VCaP (cell line): Measurements from ENCODE around the gene SLC35E3.

Experiments
- H3K27ac ChIP-seq: fragments of 450-650 bp; 2 replicates; pipeline ENCODE4 v1.5.1; 2017
- TF ChIP-seq, protein P1 (sequence below): fragments of 450-650 bp; conservative IDR thresholded peaks from 2 replicates; pipeline ENCODE4 v1.5.1; 2017; ENCODE audit warnings: mild to moderate bottlenecking, moderate library complexity

SLC35E3 gene

DNA sequence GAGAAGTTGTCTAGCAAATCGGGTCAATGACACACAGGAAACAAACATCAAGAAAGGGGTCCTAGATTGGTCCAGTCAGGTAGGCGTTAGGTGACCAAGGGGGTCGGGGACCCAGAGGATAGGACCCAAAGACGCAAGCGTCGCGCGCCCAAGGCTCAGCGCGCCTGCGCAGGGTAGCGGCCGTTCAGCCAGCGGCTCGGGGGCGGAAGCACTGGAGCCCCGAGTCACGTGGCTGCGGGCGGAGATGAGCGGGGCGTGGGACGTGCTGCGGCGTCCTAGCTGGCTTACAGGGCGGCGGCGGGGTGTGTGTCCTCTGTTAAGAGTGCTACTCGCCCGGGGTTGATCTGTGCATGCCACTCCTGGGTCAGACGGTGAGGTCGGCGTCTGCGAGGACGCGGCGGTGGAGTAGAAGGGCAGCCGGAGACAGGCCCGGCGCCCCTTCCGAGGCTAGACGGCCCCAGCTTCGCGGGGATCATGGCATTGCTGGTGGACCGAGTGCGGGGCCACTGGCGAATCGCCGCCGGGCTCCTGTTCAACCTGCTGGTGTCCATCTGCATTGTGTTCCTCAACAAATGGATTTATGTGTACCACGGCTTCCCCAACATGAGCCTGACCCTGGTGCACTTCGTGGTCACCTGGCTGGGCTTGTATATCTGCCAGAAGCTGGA, at the start of gene SLC35E3:
SLC35E3 (plus strand) TSS at position 273 of the 668 bp plus-strand sequence; CDS start at position 475, 202 bp downstream.
- TF ChIP-seq, protein P1, sequence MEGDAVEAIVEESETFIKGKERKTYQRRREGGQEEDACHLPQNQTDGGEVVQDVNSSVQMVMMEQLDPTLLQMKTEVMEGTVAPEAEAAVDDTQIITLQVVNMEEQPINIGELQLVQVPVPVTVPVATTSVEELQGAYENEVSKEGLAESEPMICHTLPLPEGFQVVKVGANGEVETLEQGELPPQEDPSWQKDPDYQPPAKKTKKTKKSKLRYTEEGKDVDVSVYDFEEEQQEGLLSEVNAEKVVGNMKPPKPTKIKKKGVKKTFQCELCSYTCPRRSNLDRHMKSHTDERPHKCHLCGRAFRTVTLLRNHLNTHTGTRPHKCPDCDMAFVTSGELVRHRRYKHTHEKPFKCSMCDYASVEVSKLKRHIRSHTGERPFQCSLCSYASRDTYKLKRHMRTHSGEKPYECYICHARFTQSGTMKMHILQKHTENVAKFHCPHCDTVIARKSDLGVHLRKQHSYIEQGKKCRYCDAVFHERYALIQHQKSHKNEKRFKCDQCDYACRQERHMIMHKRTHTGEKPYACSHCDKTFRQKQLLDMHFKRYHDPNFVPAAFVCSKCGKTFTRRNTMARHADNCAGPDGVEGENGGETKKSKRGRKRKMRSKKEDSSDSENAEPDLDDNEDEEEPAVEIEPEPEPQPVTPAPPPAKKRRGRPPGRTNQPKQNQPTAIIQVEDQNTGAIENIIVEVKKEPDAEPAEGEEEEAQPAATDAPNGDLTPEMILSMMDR, result no peak

GRCh38 chr12:68699486-68699885, 46.5 kb upstream of the SLC35E3 start:
- H3K27ac ChIP-seq, result no peak overlapping the region
- TF ChIP-seq, protein P1, result no peak

More for the DNA sequence above, at the start of gene SLC35E3:
- peak within 1 kb of the TSS; percentile 78 for H3K27ac ChIP-seq

GRCh38 chr12:68727776-68728175, 18.2 kb upstream of the SLC35E3 start:
- H3K27ac ChIP-seq, result no peak overlapping the region; the same call in 1 of the 2 replicates
- TF ChIP-seq, protein P1, result no peak

GRCh38 chr12:68733661-68734071, 12.3 kb upstream of the SLC35E3 start:
- H3K27ac ChIP-seq, result no peak overlapping the region
- TF ChIP-seq, protein P1, result no peak

GRCh38 chr12:68739891-68740290, 6.1 kb upstream of the SLC35E3 start:
- TF ChIP-seq, protein P1, result no peak
- no peak overlapping the region for H3K27ac ChIP-seq

GRCh38 chr12:68743356-68743755, 2.6 kb upstream of the SLC35E3 start:
- no peak overlapping the region for H3K27ac ChIP-seq
- TF ChIP-seq, protein P1, result no peak

DNA sequence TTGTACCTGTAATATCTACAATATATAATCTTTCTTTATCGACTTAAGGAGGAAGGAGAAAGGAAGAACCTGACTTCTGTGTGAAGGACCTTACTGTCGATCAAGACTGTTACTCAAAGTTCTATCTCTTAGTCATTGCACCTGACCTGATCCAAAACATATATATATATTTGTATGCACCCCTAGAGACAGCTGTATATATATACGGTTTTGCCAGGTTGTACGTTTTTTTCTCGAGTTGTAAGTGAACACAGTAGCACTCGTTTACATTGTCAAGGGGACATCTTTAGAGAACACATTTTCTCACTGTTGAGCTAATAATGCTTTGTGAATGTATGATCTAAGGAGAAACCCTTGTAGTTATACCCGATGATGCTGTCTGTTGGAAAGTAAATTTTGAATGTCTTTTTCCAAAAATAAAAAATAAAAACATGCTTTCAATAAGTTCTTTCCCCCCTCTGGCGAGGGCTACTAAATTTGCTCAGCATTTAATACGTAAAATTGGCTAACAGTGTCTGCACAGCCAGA, 536 bp upstream of the SLC35E3 start:
- TF ChIP-seq, protein P1, result no peak
- H3K27ac ChIP-seq, result peak overlapping the region; percentile 78
